Panc1 (cell line): ENCODE data around the gene LCOR.

Experiments used
- POLR2AphosphoS5 ChIP-seq: IDR thresholded peaks from 2 replicates; pipeline ENCODE4 v1.6.1; 2012; ENCODE audit warnings: mild to moderate bottlenecking, low read depth, low read length, moderate library complexity
- REST ChIP-seq, 2 experiments: IDR thresholded peaks; 2 replicates each; pipeline ENCODE4 v1.6.1; 2011 to 2012; ENCODE audit warnings: low read depth in 2 of 2, control low read depth in 1 of 2, low read length in 1 of 2, mild to moderate bottlenecking in 1 of 2, moderate library complexity in 1 of 2; ENCODE audit not compliant: insufficient read depth in 1 of 2
- SIN3A ChIP-seq: IDR thresholded peaks from 2 replicates; pipeline ENCODE4 v1.6.1; 2012; ENCODE audit warnings: low read depth, mild to moderate bottlenecking, low read length, moderate library complexity, borderline replicate concordance; ENCODE audit not compliant: insufficient read depth
- TF ChIP-seq, protein P1 (sequence below): fragments of 450-650 bp; IDR thresholded peaks from 2 replicates; pipeline ENCODE4 v1.5.1; 2017; ENCODE audit warnings: mild to moderate bottlenecking

DNA sequence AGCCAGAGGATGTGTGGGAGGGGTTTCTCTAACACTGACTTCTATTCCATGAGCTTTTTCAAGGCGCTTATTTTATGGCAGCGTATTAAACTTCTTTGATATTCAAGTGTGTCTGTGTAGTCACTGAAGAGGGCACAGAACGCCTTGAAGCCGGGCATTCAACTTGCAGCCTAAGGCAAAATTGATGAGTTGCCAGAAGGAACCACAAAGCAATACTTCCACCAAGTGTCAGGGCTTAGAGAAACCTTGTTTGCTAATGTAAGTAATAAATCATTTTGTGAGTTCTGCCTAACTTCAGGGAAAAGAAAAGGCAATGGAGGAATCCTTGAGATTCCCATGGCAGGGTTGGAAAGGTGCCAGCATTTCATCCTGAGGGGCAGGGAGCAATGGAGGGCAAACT lies 163.8 kb downstream of the LCOR start:
- TF ChIP-seq POLR2AphosphoS5 (no peak), SIN3A (no peak), REST (IDR thresholded peaks at IDR 0.05; ENCODE audit: insufficient read depth in 1 of 2, low read depth in 2 of 2, low read length in 1 of 2) (no peak)
- TF ChIP-seq, protein P1, sequence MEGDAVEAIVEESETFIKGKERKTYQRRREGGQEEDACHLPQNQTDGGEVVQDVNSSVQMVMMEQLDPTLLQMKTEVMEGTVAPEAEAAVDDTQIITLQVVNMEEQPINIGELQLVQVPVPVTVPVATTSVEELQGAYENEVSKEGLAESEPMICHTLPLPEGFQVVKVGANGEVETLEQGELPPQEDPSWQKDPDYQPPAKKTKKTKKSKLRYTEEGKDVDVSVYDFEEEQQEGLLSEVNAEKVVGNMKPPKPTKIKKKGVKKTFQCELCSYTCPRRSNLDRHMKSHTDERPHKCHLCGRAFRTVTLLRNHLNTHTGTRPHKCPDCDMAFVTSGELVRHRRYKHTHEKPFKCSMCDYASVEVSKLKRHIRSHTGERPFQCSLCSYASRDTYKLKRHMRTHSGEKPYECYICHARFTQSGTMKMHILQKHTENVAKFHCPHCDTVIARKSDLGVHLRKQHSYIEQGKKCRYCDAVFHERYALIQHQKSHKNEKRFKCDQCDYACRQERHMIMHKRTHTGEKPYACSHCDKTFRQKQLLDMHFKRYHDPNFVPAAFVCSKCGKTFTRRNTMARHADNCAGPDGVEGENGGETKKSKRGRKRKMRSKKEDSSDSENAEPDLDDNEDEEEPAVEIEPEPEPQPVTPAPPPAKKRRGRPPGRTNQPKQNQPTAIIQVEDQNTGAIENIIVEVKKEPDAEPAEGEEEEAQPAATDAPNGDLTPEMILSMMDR: no peak
